HFFc6 (cell line): ENCODE results near the gene RNF5. TPM values are rescaled to one million over a fixed set of nuclear protein-coding genes. Genes with fewer than 3 reads are reported as not detected.

ENCODE experiments used
- DNase-seq: peaks from one replicate; pipeline ENCODE4 v3.0.0-alpha.2; 2018
- H3K27ac Mint-ChIP-seq: 2 replicates; pipeline ENCODE4 v1.8.0; 2020; ENCODE audit warnings: mild to moderate bottlenecking, mixed read lengths
- H3K27me3 Mint-ChIP-seq: 2 replicates; pipeline ENCODE4 v1.8.0; 2021; ENCODE audit warnings: mild to moderate bottlenecking, moderate library complexity, mixed read lengths; ENCODE audit not compliant: insufficient read depth
- H3K36me3 Mint-ChIP-seq: 2 replicates; pipeline ENCODE4 v1.8.0; 2021; ENCODE audit warnings: low read depth, mixed read lengths
- H3K4me1 Mint-ChIP-seq: 2 replicates; pipeline ENCODE4 v1.8.0; 2020; ENCODE audit warnings: low read depth, mixed read lengths
- H3K4me3 Mint-ChIP-seq: 2 replicates; pipeline ENCODE4 v1.8.0; 2020; ENCODE audit warnings: mild to moderate bottlenecking, moderate library complexity, mixed read lengths
- H3K9me3 Mint-ChIP-seq: 2 replicates; pipeline ENCODE4 v1.8.0; 2020; ENCODE audit warnings: mild to moderate bottlenecking, mixed read lengths
- CTCF ChIP-seq: fragments of 200-600 bp; sonication (generic); IDR thresholded peaks from 2 replicates; pipeline ENCODE4 v1.5.0; 2021; ENCODE audit warnings: antibody characterized with exemption, mild to moderate bottlenecking
- total RNA-seq, 6 experiments: library from RNA; stranded (reverse); fragmentation: NEBNext Ultra II Directional; extraction: Animal tissue kit (Norgen Biotek cat#: 25700); gene quantifications; 2 replicates in 1 of 6; 3 replicates in 5 of 6; pipeline ENCODE4 v1.2.3, GENCODE V29; 2021

Gene RNF5
- total RNA-seq, 6 experiments from 2014 or later: 30.0 to 37.4 (median 34.7) TPM

- Mint-ChIP-seq H3K27me3 (peaks cover 10% of the 10 kb centered on the region), H3K4me3 (no peak overlapping the region), H3K36me3 (peaks cover 13% of the 10 kb centered on the region; the same call in 1 of the 2 replicates), H3K4me1 (peaks cover 10% of the 10 kb centered on the region), H3K9me3 (no peaks in the 10 kb centered on the region), H3K27ac (no peak overlapping the region)
- DNase-seq: no peak
- no peak for TF ChIP-seq CTCF
These were observed 31.5 kb upstream of the RNF5 start for GRCh38 chr6:32146687-32147086.

- peaks cover 18% of the 10 kb centered on the region for H3K4me1 Mint-ChIP-seq
- H3K9me3 Mint-ChIP-seq: no peaks in the 10 kb centered on the region
- H3K4me3 Mint-ChIP-seq: no peak overlapping the region
- H3K36me3 Mint-ChIP-seq: peaks cover 13% of the 10 kb centered on the region; the same call in 1 of the 2 replicates
- H3K27ac Mint-ChIP-seq: no peak overlapping the region
- H3K27me3 Mint-ChIP-seq: peaks cover 7% of the 10 kb centered on the region
- DNase-seq: no peak
- TF ChIP-seq CTCF: no peak
These were observed 30.6 kb upstream of the RNF5 start for GRCh38 chr6:32147401-32148132.

GRCh38 chr6:32148289-32149091, 29.7 kb upstream of the RNF5 start:
- Mint-ChIP-seq H3K36me3 (peaks cover 13% of the 10 kb centered on the region; the same call in 1 of the 2 replicates), H3K9me3 (no peaks in the 10 kb centered on the region), H3K27me3 (peaks cover 7% of the 10 kb centered on the region), H3K4me3 (no peak overlapping the region), H3K27ac (no peak overlapping the region), H3K4me1 (peaks cover 27% of the 10 kb centered on the region)
- TF ChIP-seq CTCF: no peak
- no peak for DNase-seq

GRCh38 chr6:32149092-32149755, 29.0 kb upstream of the RNF5 start:
- Mint-ChIP-seq H3K36me3 (peaks cover 13% of the 10 kb centered on the region; the same call in 1 of the 2 replicates), H3K4me3 (no peak overlapping the region), H3K27me3 (peaks cover 7% of the 10 kb centered on the region), H3K4me1 (peaks cover 28% of the 10 kb centered on the region), H3K27ac (no peak overlapping the region), H3K9me3 (no peaks in the 10 kb centered on the region)
- TF ChIP-seq CTCF: no peak
- DNase-seq: no peak
